Keratinocyte (primary cell): Measurements from ENCODE around the gene CHM.

Experiments used
- EZH2 ChIP-seq: IDR thresholded peaks from one replicate; pipeline ENCODE4 v1.6.1; 2012; ENCODE audit warnings: inconsistent platforms, mild to moderate bottlenecking, low read length, moderate library complexity
- TF ChIP-seq, protein P1 (sequence below), 3 experiments: IDR thresholded peaks in 1 of 3; conservative IDR thresholded peaks in 1 of 3; optimal IDR thresholded peaks in 1 of 3; 2 replicates in 2 of 3; 3 replicates in 1 of 3; pipeline versions ENCODE3 to v1.5.1; 2011; ENCODE audit warnings: low read length in 3 of 3, mild to moderate bottlenecking in 3 of 3, moderate library complexity in 2 of 3, control low read depth in 1 of 3, inconsistent platforms in 1 of 3; ENCODE audit not compliant: insufficient read depth in 2 of 3; ENCODE audit errors: extremely low read depth in 1 of 3

- TF ChIP-seq, protein P1, sequence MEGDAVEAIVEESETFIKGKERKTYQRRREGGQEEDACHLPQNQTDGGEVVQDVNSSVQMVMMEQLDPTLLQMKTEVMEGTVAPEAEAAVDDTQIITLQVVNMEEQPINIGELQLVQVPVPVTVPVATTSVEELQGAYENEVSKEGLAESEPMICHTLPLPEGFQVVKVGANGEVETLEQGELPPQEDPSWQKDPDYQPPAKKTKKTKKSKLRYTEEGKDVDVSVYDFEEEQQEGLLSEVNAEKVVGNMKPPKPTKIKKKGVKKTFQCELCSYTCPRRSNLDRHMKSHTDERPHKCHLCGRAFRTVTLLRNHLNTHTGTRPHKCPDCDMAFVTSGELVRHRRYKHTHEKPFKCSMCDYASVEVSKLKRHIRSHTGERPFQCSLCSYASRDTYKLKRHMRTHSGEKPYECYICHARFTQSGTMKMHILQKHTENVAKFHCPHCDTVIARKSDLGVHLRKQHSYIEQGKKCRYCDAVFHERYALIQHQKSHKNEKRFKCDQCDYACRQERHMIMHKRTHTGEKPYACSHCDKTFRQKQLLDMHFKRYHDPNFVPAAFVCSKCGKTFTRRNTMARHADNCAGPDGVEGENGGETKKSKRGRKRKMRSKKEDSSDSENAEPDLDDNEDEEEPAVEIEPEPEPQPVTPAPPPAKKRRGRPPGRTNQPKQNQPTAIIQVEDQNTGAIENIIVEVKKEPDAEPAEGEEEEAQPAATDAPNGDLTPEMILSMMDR (optimal IDR thresholded peaks at IDR 0.05 in 1 of 3, IDR thresholded peaks at IDR 0.05 in 1 of 3, conservative IDR thresholded peaks at IDR 0.05 in 1 of 3; ENCODE audit: extremely low read depth in 1 of 3, insufficient read depth in 2 of 3, low read length in 3 of 3): no peak
- TF ChIP-seq EZH2: no peak
Observed at GRCh38 chrX:85977218-85977617, 70.1 kb downstream of the CHM start.
